ENCODE measurements around the gene PTPRM.
"Not testable (repeated sequence)": the region's sequence is repeated elsewhere in the genome, so short reads cannot be mapped to it uniquely, and the experiment has no call there.

Gene PTPRM

DNA sequence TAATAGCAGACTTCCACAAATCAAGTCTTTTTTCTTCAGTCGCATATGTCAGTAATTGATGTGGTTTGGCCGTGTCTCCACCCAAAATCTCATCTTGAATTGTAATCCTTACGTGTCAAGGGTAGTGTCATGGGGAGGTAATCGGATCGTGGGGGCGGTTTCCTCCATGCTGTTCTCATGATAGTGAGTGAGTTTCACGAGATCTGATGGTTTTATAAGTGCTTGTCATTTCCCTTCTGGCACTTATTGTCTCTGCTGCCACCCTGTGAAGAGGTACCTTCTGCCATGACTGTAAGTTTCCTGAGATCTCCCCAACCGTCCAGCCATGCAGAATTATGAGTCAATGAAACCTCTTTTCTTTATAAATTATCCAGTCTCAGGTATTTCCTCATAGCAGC, 478.8 kb downstream of the PTPRM start:
- no peak for DNase-seq (ENCODE audit: low read depth in 2 of 2)

DNA sequence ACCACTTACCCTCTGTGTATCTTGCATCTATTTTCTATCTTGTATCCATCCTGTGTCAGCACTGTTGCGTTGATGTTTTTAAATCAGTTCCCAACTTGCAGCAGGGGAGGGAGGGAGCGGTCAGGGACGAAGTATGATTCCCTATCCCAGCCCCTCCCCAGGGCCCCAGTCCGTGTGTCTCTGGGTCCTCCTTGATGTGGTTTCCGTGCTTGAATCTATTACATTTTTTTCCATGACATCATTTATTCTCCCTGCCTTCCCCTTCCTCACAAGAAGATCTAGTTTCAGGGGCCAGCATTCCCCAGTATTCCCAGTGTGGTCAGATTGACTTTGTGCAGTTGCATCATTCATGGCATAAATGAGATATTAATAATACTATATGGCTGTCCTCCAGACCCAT, 479.3 kb downstream of the PTPRM start:
- DNase-seq (ENCODE audit: low read depth in 2 of 2) = no peak

DNA sequence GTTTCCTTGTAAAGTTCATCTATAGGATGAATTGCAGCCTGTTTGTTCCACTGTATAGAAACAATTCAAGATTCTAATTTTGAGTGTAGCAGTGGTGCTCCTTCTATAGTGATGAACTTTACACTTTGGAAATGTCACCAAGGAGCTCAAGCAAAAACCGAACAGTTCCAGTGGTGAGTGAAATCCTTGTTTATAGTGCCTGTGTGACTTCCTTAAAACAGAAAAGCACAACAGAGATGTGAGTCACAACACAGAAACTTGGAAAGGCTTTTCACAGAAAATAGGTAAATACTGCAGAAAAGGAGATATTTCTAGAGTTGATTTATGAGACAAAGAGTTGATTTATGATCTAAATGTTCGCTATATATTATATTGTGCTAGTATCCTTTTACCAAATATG, 482.0 kb downstream of the PTPRM start:
- no peak for DNase-seq (ENCODE audit: low read depth in 2 of 2)

DNA sequence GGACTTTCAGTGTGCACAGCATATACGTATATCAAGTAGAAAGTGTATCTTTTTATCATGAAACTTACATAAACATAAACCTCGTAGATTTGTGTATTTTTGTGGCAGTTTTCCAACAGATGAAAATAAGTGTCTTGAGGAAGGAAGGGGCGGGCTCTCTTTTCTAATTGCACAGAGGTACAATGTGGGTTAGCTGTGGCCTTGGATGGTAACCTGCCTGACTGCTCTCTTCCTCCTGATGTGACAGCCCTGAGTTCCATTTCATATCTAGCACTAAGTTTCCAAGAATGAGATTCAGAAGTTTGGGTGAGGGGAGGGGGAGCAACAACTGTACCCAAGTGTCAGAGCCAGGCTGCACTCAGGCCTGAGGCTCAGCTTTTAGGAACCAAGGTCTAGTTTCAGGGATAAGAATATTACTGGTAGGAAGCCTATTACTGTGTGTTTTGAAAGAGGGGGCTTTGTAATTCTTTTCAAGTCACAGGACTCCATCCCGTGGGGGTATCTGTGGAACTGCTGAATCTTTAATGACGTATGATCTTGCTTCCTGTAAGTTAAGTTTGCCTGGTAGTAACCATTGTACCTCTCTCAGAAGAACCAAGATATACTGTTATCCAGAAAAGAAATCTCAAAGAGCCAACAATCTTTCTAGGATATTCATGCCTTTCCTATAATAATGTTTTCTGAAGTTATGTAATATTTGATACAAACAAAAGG, 483.7 kb downstream of the PTPRM start:
- DNase-seq (ENCODE audit: low read depth in 2 of 2) = no peak

DNA sequence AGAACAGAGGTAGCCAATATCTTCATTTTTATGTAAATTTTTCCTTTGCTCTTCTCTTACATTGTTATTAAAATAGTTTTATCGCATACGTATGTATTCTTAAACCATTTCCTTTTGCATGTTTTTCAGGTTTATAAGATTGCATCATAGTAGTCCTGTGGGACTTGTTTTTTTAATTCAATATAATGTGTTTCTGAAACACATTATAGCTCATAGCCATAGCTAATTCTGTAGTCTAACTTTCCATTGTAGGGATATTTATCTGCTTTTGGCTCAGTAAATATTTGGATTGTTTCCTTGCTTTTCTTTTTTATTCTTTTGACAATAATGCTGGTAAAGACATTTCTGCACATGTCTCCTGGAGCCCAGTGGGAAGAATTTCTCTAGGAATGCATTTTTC, 484.3 kb downstream of the PTPRM start:
- no peak for DNase-seq (ENCODE audit: low read depth in 2 of 2)

DNA sequence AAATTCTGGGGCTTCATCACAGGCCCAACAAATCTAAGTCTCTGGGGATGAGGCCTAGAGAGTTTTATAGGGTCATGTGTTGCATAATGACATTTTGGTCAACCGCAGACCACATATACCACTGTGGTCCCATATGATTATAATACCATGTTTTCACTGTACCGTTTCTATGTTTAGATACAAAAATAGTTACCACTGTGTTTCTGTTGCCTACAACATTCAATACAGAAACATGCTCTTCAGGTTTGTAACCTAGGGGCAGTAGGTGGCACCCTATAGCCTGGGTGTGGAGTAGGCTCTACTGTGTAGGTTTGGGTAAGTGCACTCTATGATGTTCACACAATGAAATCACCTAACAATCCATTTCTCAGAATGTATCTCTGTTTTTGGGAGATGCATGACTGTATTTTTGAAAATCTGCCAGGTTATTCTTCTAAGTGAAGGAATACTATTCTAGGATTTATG, 485.2 kb downstream of the PTPRM start:
- DNase-seq (ENCODE audit: low read depth in 2 of 2) = no peak

DNA sequence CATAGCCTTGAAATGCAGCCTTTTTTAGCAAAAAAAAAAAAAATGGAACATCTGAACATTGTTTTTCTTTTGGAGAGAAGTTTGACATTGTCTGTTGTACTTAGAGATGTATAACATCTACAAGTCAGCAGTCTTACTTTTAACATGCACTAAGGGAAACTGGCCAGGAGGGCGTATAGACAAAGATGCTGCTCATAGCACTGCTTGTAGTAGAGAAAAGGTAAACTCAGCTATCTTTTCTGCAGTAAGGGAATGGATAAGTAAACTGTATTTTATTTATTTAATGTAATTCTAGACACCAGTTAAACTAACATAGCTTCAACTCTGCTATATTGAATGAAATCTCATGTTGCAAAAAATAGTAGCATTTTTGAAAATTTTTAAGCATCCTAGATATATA, 489.6 kb downstream of the PTPRM start:
- no peak for DNase-seq (ENCODE audit: low read depth in 2 of 2)

DNA sequence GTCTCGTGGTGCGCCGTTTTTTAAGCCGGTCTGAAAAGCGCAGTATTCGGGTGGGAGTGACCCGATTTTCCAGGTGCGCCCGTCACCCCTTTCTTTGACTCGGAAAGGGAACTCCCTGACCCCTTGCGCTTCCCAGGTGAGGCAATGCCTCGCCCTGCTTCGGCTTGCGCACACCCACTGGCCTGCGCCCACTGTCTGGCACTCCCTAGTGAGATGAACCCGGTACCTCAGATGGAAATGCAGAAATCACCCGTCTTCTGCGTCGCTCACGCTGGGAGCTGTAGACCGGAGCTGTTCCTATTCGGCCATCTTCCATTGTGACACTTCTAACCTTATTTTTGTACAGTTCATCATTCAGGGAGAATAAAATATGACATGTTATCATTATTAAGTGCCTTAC, 496.0 kb downstream of the PTPRM start:
- not testable (repeated sequence) for DNase-seq (ENCODE audit: low read depth in 2 of 2)

DNA sequence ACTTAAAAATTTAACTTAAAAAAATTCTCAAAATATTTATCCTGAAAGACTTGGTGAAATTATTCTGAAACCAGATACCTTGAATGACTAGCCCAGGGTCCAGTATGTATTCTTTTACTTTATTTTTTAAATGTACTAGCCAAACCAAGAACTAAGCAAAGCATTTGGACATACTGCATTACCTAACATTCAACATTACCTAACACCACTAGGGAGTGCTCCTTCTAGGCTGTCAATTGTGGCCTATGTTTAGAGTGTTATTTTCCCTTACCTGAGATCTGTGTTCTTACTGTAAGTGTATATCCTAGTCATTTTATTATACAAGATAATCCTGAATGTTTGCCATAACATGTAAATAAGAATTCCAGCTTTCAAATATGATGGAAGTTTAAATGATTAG, 496.6 kb downstream of the PTPRM start:
- no peak for DNase-seq (ENCODE audit: low read depth in 2 of 2)

DNA sequence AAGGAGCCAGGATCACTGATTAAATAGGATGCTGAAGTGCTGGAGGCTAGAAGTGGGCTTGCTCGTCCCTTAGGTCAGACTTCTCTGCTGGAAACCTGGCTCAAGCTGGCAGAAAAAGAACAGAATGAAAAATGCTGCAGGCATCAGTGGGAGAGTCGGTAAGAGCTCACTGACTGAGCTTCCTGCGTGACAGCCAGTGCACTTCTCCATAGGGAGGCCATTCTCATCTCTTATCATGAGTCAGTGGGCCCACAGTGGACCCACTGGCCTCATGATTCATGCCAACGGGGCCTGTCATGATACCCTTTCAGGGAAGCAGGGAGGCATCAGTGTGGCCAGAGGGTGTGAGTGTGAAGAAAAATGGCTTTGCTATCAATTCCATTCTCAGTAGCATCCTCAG, 498.2 kb downstream of the PTPRM start:
- DNase-seq (ENCODE audit: low read depth in 2 of 2) = no peak

DNA sequence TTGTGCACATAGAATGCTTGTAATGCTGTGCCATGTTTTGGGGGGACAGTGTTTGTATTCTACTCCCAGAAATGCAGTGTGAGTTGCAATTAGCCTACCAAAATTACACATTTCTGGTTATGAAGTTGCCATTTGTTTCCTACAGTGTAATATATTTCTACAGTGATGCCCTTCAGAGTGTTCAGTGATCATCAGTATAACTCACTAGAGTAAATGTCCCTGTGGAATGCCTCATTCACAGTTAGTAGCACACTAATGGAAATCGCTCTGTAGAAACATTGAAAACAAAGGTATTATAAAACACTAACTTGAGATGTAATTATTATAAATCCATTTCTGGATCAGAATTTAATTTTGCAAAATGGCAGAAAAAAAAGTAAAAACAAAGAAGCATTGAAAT, 498.7 kb downstream of the PTPRM start:
- no peak for DNase-seq (ENCODE audit: low read depth in 2 of 2)

DNA sequence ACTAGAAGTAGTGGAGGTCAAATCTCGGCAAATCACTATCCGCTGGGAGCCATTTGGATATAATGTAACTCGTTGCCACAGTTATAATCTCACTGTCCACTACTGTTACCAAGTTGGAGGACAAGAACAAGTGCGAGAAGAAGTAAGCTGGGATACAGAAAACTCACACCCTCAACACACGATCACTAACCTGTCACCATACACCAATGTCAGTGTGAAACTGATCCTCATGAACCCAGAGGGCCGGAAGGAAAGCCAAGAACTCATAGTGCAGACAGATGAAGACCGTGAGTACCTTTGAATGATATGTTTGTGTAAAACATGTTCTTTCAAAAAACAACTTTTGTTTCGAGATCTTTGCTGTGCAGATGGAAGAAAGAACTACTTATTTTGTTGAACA, 502.6 kb downstream of the PTPRM start:
- DNase-seq (ENCODE audit: low read depth in 2 of 2) = no peak

DNA sequence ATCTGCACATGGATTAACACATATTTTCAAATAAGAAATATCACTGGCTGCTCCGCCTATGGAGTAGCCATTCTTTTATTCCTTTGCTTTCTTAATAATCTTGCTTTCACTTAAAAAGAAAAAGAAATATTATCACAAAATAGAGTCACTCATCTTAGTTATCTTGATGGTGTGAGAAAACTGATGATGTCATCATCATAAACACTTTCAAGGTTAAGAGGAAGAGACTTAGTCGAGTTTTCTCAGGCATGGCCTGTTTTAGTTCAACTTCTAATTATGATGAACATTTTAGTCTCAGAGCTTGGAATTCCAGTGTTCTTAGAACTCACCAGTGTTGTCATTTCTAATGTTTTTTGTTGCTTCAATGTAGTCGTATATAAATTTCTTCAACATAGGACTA, 506.1 kb downstream of the PTPRM start:
- no peak for DNase-seq (ENCODE audit: low read depth in 2 of 2)

DNA sequence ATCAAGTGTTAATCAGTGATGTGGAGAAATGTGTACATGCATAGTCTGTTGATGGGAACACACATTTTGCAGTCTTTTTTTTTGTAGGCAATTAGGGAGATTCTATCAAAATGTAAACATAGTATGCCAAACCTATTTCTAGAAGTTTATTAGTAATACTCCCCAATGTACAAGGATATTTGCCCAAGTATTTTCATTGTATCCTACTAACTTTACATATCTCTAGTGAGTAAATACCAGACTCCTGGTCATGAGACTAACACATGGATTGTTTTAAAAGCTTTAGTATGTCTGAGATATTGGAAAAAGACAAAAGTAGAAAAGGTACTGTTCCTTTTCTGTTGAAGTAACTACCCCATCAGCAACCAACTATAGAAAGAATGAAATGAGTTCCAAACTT, 513.0 kb downstream of the PTPRM start:
- no peak for DNase-seq (ENCODE audit: low read depth in 2 of 2)

DNA sequence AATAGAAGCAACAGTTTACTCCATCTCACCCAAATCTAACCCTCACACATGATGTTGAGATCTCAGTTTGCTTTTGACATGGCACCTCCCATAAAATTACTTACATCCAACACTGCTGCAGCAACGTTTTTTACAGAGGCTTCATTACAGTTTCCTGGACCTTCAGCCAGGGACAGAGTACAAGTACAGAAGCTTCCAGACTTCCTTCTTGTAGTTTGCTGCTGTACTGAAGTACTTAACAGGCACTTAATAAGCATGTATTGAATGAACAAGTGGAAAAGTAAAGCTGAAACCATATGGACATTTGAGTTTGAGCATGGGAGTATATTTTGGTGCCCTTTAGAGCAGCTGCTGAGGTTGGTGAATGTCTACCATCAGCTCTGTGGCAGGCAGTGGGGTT, 514.2 kb downstream of the PTPRM start:
- no peak for DNase-seq (ENCODE audit: low read depth in 2 of 2)

DNA sequence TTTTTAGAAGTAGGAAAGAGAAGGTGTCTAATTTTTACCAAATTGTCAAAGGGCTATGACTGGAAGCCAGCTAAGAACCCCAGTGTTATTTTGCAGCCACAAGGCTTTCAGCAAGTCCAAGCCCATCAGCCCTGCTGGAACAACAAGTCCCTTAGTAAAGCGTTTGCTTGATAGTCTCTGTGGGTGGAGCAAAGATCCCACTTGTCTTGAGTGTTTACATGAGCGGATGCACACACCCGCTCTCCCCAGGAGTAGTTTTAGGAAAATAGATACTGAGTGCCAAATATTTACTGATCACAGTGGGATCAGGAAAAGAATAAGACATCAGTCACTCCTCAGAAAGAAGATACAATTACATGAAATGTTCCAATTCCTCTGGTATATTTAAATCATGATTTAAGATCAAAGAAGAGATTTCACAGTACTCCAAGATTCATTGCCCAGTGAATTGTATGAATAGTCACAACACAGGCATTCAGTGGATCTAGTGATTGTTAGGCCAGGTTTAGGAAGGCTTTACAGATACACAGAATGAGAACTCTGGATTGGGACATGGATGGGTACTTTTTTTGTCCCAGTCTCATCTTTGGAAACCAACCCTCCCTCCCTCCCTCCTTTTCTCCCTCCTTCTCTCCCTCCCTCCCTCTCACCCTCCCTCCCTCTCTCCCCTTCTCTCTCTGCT, 514.9 kb downstream of the PTPRM start:
- DNase-seq (ENCODE audit: low read depth in 2 of 2) = no peak

DNA sequence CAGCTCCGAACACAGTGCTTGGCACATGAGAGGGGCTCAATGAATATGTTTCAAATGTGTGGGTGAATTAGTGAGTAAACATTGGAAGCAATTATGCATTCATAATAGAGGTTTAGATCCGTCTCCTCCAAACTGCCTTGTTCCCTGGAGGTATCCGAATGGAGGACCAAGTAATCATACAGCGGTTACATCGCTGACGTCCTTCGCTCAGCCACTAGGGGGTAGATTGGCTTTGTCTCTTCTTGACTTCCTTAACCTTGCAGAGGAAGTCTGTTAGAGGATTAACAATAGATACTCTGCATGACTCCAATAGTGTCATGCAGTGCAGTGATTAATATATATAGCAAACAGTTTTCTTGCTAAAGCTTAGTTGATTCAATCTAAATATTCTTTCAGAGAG, 517.0 kb downstream of the PTPRM start:
- no peak for DNase-seq (ENCODE audit: low read depth in 2 of 2)

DNA sequence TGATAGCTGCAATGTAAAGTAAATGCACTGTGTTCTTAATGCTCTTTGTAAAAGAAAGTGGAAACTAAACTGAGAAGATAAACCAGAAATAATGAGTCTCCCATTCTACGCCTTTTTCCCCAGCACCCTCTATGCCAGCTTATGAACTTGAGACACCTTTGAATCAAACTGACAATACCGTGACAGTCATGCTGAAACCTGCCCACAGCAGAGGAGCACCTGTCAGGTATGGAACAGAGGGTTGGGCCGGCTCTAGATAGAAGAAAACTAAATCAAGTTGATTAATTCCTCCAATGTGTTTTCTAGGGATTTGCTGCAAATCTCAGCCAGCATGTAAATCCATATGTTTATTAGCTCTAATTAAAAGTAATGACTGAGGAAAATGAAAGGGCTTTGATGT, 521.5 kb downstream of the PTPRM start:
- no peak for DNase-seq (ENCODE audit: low read depth in 2 of 2)

DNA sequence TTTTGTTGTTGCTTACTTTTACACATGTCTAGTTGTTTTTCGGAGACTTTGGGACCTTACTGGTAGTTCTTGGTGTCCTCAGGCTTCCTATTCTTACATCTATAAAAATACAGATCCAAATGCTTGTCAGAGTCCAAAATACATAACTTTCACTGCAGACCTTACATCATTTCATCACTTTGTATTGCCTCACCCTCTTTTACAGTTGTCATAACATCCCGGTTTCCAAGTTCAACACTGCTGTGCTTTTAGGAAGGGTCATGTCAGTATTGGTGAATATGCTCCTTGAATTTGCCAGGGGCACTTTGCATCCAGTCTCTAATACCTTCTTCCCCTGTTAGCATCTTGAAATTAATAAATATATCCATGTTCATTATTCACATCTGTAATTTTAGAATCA, 523.9 kb downstream of the PTPRM start:
- DNase-seq (ENCODE audit: low read depth in 2 of 2) = no peak

DNA sequence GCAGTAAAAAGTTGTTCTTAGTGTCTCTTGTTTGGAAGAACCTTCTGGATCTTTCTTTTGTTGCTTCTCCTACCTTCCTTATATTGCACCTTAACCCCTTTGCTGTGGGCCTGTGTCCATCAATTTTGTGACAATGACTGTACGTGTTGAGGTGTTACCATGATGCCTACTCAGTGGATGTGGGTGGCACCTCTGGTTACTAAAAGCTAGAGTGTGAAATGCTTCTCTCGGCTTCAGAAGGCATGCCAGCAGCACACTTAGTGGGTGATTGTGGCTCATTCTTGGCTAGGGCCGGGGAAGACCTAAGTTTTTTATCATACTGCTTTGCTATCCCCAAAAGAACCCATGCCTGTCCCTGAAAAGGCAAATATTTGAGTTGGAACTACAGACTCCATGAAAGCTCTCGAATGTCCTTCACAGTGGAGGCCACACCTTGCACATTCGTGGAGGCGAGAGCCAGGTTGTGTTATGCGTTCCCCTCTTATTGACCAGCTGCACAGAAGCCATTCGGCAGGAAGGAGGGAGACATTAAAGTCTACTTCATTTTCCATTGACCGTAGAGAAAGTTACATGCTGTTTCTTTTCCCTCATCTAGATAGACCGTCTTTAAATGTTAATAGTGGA, 528.9 kb downstream of the PTPRM start:
- DNase-seq (ENCODE audit: low read depth in 2 of 2) = no peak

DNA sequence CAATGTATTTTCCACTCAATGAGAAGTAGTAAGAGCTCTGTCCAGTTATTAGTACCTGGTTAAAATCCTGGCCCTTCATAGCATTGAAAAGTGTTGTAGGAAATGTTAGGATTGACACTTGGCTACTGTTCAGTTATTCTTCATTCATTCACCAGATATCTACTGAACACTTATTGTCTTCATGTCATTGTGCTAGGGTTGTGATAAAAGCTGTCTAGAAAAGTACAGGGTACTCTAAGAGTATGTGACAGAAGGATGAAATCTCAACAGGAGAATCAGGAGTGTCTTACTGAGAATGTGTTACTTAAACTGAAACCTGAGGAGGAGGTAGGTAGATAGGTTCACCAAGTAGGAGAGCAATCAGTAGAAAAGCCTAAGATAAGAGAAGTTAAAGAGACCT, 530.3 kb downstream of the PTPRM start:
- DNase-seq (ENCODE audit: low read depth in 2 of 2) = no peak

DNA sequence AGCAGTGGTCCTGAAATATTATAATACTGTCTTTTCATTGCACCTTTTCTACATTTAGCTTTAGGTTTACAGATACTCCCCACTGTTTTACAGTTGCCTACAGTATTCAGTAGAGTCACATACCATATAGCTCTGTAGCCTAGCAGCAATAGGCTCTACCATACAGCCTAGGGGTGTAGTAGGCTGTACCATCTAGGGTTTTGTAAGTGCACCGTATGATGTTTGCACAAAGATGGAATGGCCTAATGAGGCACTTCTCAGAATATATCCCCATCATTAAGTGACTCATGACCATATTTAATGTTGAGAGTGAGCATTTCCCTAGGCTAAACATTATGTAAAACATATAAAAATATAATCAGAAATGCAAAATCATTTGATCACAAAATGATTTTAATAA, 530.8 kb downstream of the PTPRM start:
- DNase-seq (ENCODE audit: low read depth in 2 of 2) = no peak

DNA sequence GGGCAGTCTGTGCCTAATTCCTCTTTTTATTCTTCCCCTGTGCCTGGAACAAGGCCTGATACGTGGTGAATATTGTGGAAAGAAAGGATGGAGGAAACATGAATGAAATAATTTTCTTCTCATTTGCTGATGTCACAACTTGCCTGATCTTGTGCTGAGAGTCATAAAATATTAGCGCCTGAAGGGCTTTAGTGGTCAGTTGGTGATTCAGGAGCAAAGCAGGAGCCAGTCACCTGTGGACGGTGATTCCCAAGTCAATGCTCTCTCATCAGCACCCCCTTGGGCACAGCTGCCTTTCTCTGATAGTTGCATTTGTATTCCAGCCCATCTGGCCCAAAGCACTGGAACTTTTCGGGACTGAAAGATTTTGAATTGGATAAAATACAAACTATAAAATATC, 539.5 kb downstream of the PTPRM start:
- no peak for DNase-seq (ENCODE audit: low read depth in 2 of 2)
